Ovary (tissue), 3 donors: ENCODE results near the gene SMIM44.

Experiments
- CTCF ChIP-seq, 3 donors: fragments of 450-650 bp in 2 of 3; fragments of 200-600 bp in 1 of 3; IDR thresholded peaks; one replicate each; pipeline versions ENCODE4 v1.5.1 to v1.8.0; 2016 to 2022; ENCODE audit warnings: antibody characterized with exemption in 3 of 3, mild to moderate bottlenecking in 1 of 3
- EP300 ChIP-seq: sonication (generic); formaldehyde crosslinking; IDR thresholded peaks from one replicate; pipeline ENCODE4 v1.6.1; 2017; ENCODE audit warnings: antibody characterized with exemption
- POLR2A ChIP-seq: fragments of 450-650 bp; IDR thresholded peaks from one replicate; pipeline ENCODE4 v1.6.1; 2017; ENCODE audit warnings: antibody characterized with exemption, mild to moderate bottlenecking, moderate library complexity
- donor health status: DM: no; HTN: no; CAD: no.

- TF ChIP-seq POLR2A (no peak), CTCF (IDR thresholded peaks at IDR 0.05) (no peak), EP300 (no peak)
These were observed 34.4 kb upstream of the SMIM44 start for GRCh38 chr19:3517638-3518037.
